ENCODE results near the gene DCTN4.
"Not testable (repeated sequence)": the region's sequence is repeated elsewhere in the genome, so short reads cannot be mapped to it uniquely, and the experiment has no call there.

Gene DCTN4

DNA sequence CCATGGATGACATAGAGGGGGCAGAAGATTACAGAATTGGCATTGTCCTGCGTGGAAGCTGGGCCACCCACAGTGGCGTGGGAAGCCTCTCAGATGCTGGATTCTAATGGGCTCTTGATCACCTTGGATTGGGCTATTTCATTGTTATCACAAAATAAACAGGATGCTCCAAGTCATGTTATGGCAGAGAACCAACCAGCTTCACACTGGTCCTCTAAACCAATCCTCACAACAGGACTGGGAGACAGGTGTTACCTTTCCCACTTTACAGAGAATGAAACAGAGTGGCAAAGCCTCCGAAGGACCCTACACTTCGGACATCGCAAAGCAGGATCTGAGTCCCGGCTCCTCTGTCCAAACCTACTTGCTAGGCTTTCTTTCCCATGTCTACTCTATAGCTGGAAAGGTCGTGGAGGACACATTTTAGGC lies 19.3 kb upstream of the DCTN4 start:
- DNase-seq: no peak

DNA sequence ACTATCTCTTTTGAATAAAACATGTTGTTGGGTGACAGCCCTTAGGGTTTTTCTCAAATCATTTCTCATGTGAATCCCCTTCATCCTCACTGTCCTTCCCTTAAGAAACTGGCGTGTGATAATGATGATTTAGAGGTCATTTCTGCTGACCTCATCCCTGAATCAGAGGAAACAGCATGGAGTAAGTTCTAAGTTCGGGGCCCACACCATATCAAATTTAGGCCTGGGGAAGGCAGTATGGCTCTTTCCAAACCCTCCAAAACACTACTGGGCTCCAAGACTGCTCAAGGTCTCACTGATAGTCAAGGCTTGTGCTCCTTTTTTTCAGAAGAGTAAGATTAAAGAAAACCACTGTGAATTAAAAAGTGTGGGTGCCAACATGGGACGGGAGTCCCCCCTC lies 18.9 kb upstream of the DCTN4 start:
- DNase-seq: no peak

- DNase-seq: no peak
Observed at GRCh38 chr5:150774145-150774544, 15.3 kb upstream of the DCTN4 start.

DNA sequence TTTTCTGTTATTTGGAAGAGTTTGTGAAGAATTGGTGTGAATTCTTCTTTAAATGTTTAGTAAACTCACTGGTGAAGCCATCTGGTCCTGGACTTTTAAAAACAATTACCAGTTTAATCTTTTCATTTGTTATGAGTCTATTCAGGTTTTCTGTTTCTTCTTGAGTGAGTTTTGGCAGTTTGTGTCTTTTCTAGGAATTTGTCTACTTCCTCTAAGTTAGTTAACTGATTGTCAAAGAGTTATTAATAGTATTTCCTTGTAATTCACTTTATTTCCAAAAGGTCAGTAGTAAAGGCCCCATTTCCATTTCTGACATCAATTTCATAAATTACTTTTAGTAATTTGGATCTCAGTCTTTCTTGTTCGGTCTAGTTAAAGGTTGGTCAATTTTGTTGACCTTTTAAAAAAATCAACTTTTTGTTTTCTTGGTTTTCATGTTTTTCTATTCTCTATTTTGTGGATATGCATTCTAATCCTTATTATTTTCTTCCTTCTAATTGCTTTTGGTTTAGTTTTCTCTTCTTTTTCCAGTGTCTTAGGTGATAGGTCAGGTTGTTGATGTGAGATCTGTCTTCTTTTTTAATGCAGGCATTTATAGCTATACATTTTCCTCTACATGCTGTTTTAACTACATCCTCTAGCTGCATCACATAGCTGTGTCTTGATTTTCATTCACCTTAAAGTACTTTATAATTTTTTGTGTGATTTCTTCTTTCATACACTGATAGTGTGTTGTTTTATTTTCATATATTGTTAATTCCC lies 12.4 kb upstream of the DCTN4 start:
- no peak for DNase-seq

DNA sequence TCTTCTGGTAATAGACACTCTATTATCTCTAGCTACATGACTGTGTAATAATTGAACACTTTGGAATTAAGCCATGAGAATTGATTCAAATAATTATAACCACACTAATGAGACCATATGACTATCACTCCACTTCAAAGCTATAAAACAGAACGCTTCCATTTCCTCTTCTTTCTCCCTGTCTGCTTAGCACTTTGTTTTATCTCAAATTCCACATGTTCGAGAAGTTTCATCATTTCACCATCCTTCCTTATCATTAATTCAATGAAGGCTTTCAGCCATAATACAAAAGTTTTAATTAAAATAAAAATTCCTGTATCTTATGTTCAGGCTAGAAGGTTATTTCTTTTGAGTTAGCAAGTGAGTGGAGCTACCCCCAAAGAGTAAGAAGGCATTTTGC lies 7.4 kb upstream of the DCTN4 start:
- DNase-seq: no peak

DNA sequence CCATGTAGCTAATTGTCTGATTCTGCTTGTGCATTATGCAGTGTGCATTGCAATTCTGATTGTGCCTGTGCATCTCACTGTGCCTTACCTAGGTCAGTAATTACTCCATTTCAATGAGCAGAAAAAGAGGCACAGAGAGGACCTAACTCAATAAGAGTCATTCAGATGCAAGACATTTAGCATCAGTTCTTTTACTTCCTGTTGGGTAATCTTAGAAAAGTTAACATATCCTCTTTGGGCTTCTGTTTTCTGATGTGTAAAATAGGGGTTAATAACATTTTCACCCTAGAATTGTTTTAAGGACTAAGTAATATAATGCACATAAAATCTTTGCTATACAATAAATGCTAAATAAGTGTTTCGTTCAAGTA lies 7.0 kb upstream of the DCTN4 start:
- no peak for DNase-seq

- no peak for DNase-seq
Observed at GRCh38 chr5:150765011-150765798, 6.4 kb upstream of the DCTN4 start.

DNA sequence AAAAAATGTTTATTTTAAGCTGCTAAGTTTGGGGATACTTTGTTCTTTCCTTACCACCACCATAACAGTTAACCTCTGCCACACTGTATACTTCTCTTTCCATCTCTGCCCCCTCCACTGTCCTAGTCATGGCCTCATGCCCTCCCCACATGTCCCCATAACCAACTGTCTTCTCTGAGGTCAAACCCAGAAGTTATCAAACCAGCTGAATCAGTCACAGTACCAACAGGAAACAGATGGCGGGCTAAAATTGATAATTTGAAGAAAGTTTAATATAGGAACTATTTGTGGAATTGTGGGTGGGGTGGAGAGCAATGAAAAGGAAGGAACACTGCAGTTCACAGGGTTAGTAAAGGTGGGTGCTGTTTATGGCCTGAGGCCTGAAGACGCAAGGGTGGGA lies 5.7 kb upstream of the DCTN4 start:
- DNase-seq: no peak

DNA sequence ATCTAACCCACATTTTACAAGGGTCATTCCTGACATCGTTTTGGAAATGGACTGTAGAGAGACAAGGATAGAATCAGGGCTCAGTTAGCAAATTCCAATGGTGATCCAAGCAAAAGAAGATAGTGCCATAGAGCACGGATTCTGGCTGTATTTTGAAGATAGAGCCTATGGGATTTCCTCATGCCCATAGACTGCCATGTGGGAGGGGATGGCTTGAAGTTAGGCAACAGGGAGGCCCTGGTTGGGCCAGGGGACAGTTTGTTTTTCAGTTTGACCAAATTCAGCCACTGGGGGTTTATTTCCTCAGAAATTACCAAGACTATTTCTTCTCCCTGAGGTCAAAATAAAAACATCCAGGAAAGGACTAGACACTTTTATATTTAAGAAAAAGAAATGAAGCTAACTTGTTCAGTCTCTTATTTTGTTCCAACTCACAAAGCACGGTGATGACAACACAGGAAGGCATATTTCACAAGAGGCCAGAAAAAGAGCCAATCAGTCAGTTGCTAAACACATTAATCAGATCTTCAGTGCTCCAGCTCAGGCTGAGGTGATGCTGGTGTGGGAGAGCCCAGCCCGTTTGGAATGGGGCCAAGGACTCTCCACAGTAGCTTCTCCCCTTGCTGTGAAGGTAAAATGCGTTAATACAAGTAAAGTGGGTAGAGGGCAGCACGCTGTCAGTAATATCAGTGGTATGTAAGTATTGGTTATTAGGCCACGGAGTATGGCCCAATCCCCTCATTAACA lies 4.4 kb upstream of the DCTN4 start:
- DNase-seq: no peak

- DNase-seq: no peak
Observed at GRCh38 chr5:150762211-150762610, 3.4 kb upstream of the DCTN4 start.

- DNase-seq: no peak
Observed at GRCh38 chr5:150759334-150759583, 442 bp upstream of the DCTN4 start.

DNA sequence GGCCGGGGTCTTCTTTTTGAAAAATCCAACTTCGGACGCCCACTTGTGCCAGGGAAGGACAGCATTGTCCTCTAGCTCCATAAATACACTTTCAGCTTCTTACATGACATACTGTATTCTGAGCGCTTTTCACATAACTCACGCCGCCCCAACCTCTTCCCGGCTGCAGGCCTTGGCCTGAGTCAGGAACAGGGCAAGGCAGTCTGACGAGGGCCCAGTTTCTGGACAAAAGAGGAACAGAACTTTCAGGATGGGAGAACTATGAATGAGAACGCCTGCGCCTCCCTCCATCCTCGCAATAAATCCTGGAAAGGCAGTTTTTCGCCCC lies 650 bp downstream of the DCTN4 start:
- DNase-seq: no peak

GRCh38 chr5:150757087-150757649 lies 1.6 kb downstream of the DCTN4 start:
- no peak for DNase-seq

DNA sequence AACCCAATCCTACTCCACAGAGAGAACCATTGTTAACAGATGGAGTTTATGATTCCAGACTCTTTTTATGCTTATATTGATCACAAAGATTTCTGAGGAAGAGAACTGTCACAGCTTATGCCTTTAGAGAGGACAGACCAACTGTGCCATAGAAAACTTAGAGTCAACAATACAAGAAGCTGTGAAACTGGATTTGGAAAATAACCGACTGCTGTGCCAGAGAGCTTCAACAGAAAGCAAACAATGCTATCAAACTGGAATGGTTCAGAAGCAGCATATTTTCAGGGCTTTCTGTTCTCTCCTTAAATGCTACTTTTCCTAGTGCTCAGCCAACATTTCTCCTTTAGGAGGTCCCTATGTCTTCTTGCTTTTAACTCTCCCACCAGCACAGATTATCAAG lies 5.0 kb downstream of the DCTN4 start:
- DNase-seq: no peak

DNA sequence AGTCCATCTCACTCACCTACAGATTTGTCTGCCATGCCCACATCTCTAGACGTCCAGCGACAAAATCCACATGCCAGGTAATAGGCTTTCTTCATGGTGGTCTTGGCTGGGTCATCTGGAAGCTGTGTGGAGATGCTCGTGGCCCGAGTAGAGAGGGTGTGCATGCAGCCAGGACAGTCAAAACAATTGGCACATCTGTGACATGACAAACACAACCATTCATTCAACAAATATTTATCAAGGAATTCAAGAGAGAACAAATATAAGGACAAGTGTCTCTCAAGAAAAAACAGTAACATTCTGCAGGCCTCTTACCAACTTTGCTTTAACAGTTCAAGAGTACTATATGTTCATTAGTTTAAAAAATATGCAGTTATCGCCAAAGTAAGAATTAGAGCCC lies 5.4 kb downstream of the DCTN4 start:
- DNase-seq: no peak

DNA sequence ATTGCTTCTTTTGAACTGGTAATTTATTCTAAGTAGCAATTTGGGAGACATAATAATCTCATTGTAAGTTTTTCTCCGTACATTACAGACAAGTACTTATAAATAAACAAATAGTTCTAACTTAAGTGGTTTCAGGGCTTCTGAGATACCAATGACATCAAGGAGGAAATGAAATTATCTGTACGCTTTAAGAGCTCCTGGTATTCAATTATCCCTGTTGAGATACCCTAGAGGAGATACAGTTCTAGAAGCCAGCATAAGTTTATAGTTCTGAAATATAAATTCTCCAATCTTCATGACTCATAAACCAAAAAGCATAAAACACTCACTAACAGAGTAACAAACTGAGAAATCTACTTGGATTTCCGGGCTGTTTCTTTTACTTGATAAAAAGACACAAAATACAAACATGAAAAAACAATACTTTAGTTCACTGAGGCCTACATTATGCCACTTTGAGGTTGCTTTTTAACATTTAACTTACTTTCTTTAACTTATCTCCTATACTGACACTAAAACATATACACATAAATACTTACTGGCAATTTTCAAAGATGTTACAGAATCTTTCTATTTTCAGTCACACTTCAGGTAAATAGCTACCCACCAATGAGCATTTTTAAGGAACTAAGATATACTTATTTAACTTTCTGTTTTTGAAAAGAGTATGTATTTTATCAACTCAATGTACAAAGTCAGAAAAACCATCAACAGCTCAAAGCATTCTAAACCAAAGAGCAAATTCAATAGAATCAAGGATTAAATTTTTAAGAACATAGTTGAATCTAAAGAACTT lies 7.5 kb downstream of the DCTN4 start:
- no peak for DNase-seq

DNA sequence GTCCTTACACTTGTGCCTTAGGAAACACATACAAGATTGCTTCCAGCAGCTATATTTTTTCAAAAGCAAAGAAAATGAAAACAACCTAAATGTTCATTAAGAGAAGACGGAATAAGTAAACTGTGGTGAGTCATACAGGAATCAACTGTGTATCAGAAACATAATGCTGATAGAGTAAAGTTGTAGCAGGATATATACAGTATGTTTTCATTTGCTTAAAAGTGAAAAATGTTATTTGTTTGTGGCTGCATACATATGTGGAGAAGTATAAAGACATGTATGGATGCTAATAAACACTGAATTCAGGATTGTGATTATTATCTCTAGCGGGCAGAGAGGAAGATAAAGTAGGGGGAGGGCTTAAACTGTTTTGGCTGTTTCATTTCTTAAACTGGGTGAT lies 8.3 kb downstream of the DCTN4 start:
- DNase-seq: no peak

GRCh38 chr5:150743142-150743488 lies 15.7 kb downstream of the DCTN4 start:
- DNase-seq: not testable (repeated sequence)

- not testable (repeated sequence) for DNase-seq
Observed at GRCh38 chr5:150742455-150743141, 16.2 kb downstream of the DCTN4 start.

DNA sequence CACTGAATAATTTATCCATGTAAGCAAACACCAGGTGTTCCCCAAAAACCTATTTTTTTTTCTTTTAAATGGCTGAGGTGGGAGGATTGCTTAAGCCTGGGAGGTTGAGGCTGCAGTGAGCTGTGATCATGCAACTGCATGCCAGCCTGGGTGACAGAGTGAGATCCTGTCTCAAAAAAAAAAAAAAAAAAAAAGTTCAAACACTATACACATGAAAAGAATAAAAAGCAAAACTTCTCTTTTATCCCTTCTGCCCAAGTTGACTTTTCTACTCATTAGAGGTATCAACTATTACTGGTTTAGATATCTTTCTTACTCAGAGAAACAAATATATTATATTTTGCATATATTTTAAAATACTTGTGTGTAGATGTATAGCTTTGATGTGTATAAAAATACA lies 17.8 kb downstream of the DCTN4 start:
- DNase-seq: no peak

- no peak for DNase-seq
Observed at GRCh38 chr5:150738862-150739261, 20.0 kb downstream of the DCTN4 start.

- no peak for DNase-seq
Observed at GRCh38 chr5:150734579-150735384, 24.0 kb downstream of the DCTN4 start.

Data from T-helper 9 cell (primary cell).